AG08396 (cell line): ENCODE measurements around the gene PLCH1.

Source experiments
- DNase-seq: peaks from one replicate; pipeline ENCODE4 v3.0.0; 2012; ENCODE audit warnings: low spot score, mixed read lengths

Gene PLCH1

GRCh38 chr3:155372281-155372680, 372.6 kb downstream of the PLCH1 start:
- no peak for DNase-seq

DNA sequence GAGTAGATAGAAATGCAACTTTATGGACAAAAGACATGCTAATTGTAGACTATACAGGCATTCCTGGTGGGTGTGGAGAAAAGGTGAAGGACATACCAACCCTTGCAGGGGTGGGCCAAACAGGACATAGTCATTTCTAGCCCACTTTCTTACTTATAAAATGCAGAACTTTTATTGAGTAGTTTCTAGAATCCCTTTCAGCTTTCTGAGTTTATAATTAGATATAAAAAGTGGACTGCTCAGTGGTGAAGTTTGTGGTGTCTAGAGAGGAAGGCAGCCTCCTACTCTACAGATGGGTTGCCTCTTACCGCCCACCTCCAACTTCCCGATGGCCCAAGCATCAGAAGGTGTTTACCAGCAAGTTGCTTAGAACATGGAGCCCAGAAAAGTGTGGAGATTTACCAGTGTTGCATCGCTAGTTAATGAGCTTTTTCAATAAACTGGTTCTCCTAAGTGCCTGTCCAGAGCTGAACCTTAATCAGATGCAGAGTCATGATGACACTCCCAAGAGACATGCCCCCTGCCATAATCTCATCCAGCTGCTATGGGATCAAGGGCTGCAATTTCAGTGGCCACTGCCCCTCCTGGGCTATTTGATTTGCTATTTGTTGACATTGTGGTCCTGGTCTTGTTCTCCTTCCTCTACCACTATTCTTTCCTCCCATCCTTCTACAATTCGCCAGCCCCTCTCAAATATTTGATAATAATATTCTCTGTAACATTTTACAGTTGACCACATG, 373.9 kb downstream of the PLCH1 start:
- no peak for DNase-seq

GRCh38 chr3:155370198-155370597, 374.7 kb downstream of the PLCH1 start:
- DNase-seq, result no peak

GRCh38 chr3:155369735-155370134, 375.1 kb downstream of the PLCH1 start:
- DNase-seq, result no peak

DNA sequence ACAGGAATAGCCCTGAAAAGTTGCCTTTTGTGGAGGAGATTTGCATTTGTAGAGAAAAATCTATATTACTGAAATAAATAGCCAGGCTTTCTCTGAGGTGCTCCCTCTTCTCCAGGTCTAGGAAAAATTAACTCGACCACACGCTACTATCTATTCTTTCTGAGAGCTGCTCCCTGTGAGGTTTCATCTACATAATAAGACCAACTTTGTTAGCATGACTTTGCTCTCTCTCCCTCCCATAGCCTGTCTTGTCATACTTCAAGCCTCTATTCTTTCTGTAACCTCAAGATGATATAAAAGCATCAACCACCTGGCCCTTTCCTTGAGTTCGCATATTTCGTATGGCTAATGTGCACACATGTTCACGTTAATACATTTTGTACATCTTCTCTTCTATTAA, 375.6 kb downstream of the PLCH1 start:
- no peak for DNase-seq

- no peak for DNase-seq
Measured at GRCh38 chr3:155368786-155369185, 376.1 kb downstream of the PLCH1 start.

DNA sequence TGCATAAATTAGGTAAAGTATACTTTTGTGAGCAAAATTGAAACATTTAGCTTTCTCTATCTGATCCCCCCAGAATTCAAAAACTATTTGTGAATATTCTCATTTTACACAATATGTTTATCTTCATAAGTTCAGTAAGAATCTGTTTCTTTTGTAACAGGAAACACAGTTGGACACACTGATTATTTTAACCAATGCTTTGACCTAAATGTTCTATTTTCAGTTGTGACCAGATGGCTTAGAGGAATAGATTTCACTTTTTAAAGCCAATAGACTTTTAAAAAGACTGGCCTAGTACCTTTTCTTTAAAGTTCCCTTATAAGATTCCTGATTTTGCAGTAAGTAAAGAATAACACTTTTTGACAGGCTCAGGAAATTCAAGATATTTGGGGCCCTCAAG, 377.4 kb downstream of the PLCH1 start:
- no peak for DNase-seq

- no peak for DNase-seq
Measured at GRCh38 chr3:155365178-155365783, 379.6 kb downstream of the PLCH1 start.

GRCh38 chr3:155364492-155364891, 380.4 kb downstream of the PLCH1 start:
- no peak for DNase-seq

GRCh38 chr3:155363690-155364070, 381.2 kb downstream of the PLCH1 start:
- DNase-seq, result no peak

DNA sequence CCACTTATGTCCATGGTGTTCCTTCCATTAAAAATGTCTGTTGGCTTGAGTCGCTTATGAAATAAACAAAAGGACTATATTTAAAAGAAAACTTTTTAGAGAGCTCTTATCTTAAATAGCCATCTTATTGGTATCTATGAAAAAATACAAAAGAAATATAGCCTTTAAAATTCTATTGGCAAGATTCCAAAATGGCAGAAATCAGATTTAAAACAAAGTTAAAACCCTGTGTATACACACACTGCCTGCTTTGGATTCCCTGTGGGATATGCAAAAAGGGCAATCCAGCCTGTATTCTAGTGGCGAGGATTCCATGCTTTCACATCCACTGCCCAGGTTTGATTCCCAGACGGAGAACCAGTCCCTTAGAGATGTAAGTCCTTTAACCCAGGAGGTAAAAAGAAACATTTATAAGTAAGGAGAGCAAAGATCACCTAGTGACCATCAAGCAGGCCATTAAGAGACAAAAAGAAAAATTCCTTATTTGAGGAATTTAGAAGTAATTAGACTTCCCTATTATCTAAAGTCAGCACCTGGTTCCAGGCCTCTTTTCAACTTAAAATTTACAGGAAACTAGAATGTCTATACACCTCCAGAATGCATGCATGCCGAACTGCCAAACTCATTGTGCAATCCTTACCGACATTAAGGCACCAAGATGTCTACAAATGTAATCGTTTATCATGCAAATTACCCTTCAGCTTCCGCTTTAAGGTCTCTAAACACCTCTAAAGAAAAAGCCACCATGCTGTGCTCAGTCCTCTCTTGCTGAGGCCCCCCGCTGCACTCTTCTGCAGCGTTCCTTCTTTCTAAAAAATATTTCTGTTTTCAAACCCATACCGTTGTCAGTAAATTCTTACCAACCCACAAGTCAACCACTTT, 381.8 kb downstream of the PLCH1 start:
- no peak for DNase-seq

GRCh38 chr3:155360281-155360680, 384.6 kb downstream of the PLCH1 start:
- no peak for DNase-seq

DNA sequence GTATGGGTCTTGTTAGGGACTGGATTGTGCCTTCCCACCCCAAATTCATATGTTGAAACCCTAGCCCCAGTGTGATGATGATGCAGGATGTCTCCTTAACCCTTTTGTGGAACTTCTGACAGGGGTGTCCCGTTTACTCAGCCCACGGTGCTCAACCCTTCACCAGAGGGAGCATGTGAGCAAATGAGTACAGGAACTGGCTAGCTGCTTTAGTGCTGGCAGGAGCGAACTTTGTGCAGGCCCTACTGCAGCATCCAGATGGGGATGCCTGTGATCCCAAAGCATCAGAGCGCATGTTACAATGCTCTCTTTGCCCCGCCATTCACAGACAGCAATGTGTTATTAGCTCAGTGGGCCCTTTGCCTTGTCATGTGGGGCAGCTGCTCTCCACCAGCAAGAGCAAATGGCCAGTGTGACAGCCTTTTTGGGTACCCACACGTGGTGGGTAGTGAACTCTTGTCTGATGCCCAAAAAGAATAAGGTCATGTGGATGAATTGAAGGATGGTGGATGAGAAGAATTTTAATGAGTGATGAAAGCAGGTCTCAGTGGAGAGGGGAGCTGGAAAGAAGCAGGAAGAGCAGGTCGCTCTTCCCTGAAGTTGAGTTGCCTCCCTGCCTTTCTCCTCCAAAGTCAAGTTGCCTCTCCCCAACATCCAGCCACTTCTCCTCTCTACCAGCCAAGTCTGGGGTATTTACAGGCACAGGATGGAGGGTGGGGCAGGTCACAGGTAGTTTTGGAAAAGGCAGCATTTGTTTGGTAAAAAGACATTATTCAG, 388.1 kb downstream of the PLCH1 start:
- DNase-seq, result no peak

GRCh38 chr3:155354658-155355057, 390.2 kb downstream of the PLCH1 start:
- DNase-seq, result no peak

DNA sequence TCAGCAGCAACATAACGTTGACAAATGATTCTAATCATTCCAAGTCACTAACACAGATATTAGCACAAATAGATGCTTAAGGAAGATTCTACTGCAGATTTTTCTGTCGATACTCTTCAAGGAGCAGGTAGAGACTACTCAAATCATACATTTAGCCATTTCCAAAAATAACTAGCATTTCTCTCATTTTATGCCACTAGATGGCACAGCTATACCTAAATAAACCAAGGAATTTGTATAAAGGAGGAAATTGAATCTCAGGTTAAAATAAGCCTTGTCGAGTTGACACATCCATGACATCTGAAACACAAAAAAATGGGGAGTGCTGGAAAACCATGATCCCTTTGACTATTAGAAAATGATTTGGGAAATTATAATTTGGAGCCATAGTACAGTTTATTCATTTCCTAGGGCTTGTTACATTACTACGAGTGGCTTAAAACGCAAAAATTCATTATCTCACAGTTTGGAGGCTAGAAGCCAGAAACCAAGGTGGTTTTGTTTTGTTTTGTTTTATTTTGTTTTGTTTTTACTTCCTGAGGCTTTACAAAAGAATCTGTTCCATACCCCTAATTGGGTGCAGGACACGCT, 391.9 kb downstream of the PLCH1 start:
- DNase-seq, result peak; percentile 7

DNA sequence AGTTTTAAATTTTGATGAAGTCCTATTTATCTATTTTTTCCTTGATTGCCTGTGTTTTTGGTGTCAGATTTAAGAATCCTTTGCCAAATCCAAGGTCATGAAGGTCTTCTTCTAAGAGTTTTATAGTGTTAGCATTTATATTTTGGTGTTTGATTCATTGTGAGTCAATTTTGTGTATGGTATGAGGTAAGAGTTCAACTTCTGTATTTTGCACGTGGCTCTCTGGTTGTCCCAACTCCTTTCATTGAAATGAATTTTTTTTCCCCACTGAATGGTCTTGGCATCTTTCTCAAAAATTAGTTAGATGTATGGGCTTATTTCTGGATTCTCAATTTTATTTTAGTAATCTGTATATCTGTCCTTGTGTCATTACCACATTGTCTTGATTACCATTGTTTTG, 394.3 kb downstream of the PLCH1 start:
- DNase-seq, result no peak

DNA sequence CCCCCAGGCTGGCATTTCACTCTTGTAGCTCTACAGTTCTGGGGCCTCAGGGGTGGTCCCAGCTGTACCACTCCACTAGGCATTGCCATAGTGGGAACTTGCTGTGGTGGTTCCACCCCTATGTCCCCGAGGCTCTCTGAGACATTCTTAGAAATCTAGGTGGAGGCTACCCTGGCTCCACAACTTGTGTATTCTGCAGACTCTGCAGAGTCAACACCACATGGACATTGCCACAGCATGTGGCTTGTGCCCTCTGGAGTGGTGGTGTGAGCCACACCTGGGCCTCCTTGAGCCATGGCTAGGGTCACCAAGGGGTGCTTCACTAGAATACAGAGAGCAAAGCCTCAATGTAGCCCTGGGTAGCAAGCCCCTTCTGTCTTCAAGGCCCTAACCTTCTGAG, 397.0 kb downstream of the PLCH1 start:
- no peak for DNase-seq

GRCh38 chr3:155342344-155342743, 402.5 kb downstream of the PLCH1 start:
- no peak for DNase-seq

DNA sequence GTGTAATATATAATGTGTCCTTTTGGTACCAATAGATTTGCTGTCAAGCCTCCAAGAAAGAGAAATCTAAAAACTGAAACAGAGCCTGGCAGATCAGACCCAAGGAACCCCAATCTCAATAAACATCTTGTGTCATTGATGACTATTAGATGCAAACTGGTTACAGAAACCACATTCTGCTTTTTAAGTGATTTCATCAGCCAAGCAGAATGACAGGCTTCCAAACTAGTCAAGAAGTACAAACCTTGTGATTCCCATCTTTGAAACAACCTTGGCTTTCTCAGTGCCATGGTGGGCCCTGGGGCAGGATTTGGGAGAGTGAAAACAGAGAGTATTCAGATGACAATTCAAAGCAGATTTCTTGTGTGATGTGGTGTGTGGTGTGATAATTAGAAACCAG, 405.8 kb downstream of the PLCH1 start:
- DNase-seq, result peak; percentile 10

DNA sequence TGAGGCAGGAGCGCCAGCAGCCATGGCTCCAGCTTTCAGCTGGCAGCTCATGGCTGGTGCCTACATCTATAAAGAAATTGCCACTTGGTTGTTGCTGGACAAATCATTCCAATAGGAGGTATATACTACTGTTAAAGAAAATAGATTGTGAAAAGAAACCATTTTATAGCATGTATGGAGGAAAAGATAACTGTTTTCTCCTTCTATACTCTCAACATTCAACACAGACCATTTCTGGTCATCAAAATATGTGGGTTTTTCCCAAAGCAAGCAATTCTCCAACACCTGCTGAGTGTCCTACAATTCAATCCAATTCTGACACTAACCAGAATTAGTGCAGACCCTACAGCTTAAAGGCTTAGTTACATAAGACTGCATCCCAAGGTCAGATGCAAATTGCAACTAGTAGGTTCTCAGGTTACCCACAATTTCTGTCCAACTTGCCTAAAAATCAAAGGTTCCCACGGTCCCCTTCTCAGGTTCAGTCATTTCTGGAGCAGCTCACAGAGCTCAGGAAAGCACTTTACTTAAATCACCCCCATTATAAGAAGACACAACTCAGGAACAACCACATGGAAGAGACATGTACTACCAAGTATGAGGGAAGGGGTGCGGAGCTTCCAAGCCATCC, 409.0 kb downstream of the PLCH1 start:
- no peak for DNase-seq
